ENCODE data around the gene DDX56.

The DDX56 gene

GRCh38 chr7:44618045-44618444 lies 44.3 kb upstream of the DDX56 start:
- Histone ChIP-seq H3K4me3 (ENCODE audit: low read length) (no peak overlapping the region), H4K8ac (ENCODE audit: low read depth, low read length) (no peak overlapping the region), H3K4me1 (ENCODE audit: control insufficient read depth, low read depth, low read length) (peaks cover 3% of the 10 kb centered on the region), H2AK5ac (ENCODE audit: low read length) (no peak overlapping the region), H2BK120ac (ENCODE audit: low read depth, low read length) (no peak overlapping the region), H4K5ac (ENCODE audit: low read length) (no peak overlapping the region), H3K36me3 (ENCODE audit: control insufficient read depth, insufficient read depth, low read length) (no peaks in the 10 kb centered on the region), H2BK5ac (ENCODE audit: low read length) (no peak overlapping the region), H3K4me2 (ENCODE audit: low read length) (no peak overlapping the region), H3K79me1 (ENCODE audit: low read length) (peaks cover 15% of the 10 kb centered on the region), H3K23ac (ENCODE audit: low read length) (no peak overlapping the region), H3K4ac (ENCODE audit: low read depth, low read length) (no peak overlapping the region), H2BK15ac (replicated peaks; ENCODE audit: low read depth) (no peak overlapping the region), H3K18ac (ENCODE audit: low read length) (no peak overlapping the region), H3K9ac (ENCODE audit: low read length) (no peak overlapping the region), H3K27me3 (ENCODE audit: insufficient read depth, low read length, poor library complexity) (no peaks in the 10 kb centered on the region), H3K27ac (ENCODE audit: low read depth, low read length) (no peak overlapping the region), H3K56ac (ENCODE audit: low read length) (no peak overlapping the region), H3K79me2 (ENCODE audit: control insufficient read depth, insufficient read depth, low read length) (peaks cover 51% of the 10 kb centered on the region)
- no peak for DNase-seq
- WGBS (ENCODE audit: extremely low coverage, insufficient coverage, low lambda C conversion rate), result no CpG with 5 or more reads among the region's 1 CpG

- H4K5ac ChIP-seq (ENCODE audit: low read length), result no peak overlapping the region
- H3K79me1 ChIP-seq (ENCODE audit: low read length), result peaks cover 13% of the 10 kb centered on the region
- no peak overlapping the region for H3K23ac ChIP-seq (ENCODE audit: low read length)
- no peak overlapping the region for H3K4me2 ChIP-seq (ENCODE audit: low read length)
- no peak for DNase-seq
- H3K27me3 ChIP-seq (ENCODE audit: insufficient read depth, low read length, poor library complexity), result no peaks in the 10 kb centered on the region
- H3K9ac ChIP-seq (ENCODE audit: low read length), result no peak overlapping the region
- no peak overlapping the region for H2BK15ac ChIP-seq (replicated peaks; ENCODE audit: low read depth)
- WGBS (ENCODE audit: extremely low coverage, insufficient coverage, low lambda C conversion rate), result no CpG with 5 or more reads among the region's 2 CpGs
- no peak overlapping the region for H3K4me3 ChIP-seq (ENCODE audit: low read length)
- H3K4me1 ChIP-seq (ENCODE audit: control insufficient read depth, low read depth, low read length), result peaks cover 3% of the 10 kb centered on the region
- no peak overlapping the region for H3K4ac ChIP-seq (ENCODE audit: low read depth, low read length)
- H2BK120ac ChIP-seq (ENCODE audit: low read depth, low read length), result no peak overlapping the region
- H3K79me2 ChIP-seq (ENCODE audit: control insufficient read depth, insufficient read depth, low read length), result peaks cover 48% of the 10 kb centered on the region
- H2BK5ac ChIP-seq (ENCODE audit: low read length), result no peak overlapping the region
- H4K8ac ChIP-seq (ENCODE audit: low read depth, low read length), result no peak overlapping the region
- H3K36me3 ChIP-seq (ENCODE audit: control insufficient read depth, insufficient read depth, low read length), result no peaks in the 10 kb centered on the region
- H3K27ac ChIP-seq (ENCODE audit: low read depth, low read length), result no peak overlapping the region
- no peak overlapping the region for H2AK5ac ChIP-seq (ENCODE audit: low read length)
- no peak overlapping the region for H3K18ac ChIP-seq (ENCODE audit: low read length)
- no peak overlapping the region for H3K56ac ChIP-seq (ENCODE audit: low read length)
These were observed 43.6 kb upstream of the DDX56 start for GRCh38 chr7:44617225-44617890.

- peaks cover 3% of the 10 kb centered on the region for H3K4me1 ChIP-seq (ENCODE audit: control insufficient read depth, low read depth, low read length)
- no peak overlapping the region for H2AK5ac ChIP-seq (ENCODE audit: low read length)
- no peak overlapping the region for H4K8ac ChIP-seq (ENCODE audit: low read depth, low read length)
- no peak overlapping the region for H3K27ac ChIP-seq (ENCODE audit: low read depth, low read length)
- H3K18ac ChIP-seq (ENCODE audit: low read length), result no peak overlapping the region
- no CpG with 5 or more reads among the region's 12 CpGs for WGBS (ENCODE audit: extremely low coverage, insufficient coverage, low lambda C conversion rate)
- H3K23ac ChIP-seq (ENCODE audit: low read length), result no peak overlapping the region
- H4K5ac ChIP-seq (ENCODE audit: low read length), result no peak overlapping the region
- peaks cover 13% of the 10 kb centered on the region for H3K79me1 ChIP-seq (ENCODE audit: low read length)
- no peaks in the 10 kb centered on the region for H3K27me3 ChIP-seq (ENCODE audit: insufficient read depth, low read length, poor library complexity)
- no peak overlapping the region for H3K4me2 ChIP-seq (ENCODE audit: low read length)
- DNase-seq, result no peak
- no peak overlapping the region for H2BK5ac ChIP-seq (ENCODE audit: low read length)
- no peak overlapping the region for H3K56ac ChIP-seq (ENCODE audit: low read length)
- H2BK120ac ChIP-seq (ENCODE audit: low read depth, low read length), result no peak overlapping the region
- no peak overlapping the region for H3K4ac ChIP-seq (ENCODE audit: low read depth, low read length)
- no peak overlapping the region for H3K9ac ChIP-seq (ENCODE audit: low read length)
- H2BK15ac ChIP-seq (replicated peaks; ENCODE audit: low read depth), result no peak overlapping the region
- H3K79me2 ChIP-seq (ENCODE audit: control insufficient read depth, insufficient read depth, low read length), result peaks cover 54% of the 10 kb centered on the region
- no peaks in the 10 kb centered on the region for H3K36me3 ChIP-seq (ENCODE audit: control insufficient read depth, insufficient read depth, low read length)
- no peak overlapping the region for H3K4me3 ChIP-seq (ENCODE audit: low read length)
These were observed 42.8 kb upstream of the DDX56 start for GRCh38 chr7:44616545-44616944.

GRCh38 chr7:44615793-44616192 lies 42.1 kb upstream of the DDX56 start:
- Histone ChIP-seq H3K79me1 (ENCODE audit: low read length) (peaks cover 8% of the 10 kb centered on the region), H2BK5ac (ENCODE audit: low read length) (no peak overlapping the region), H3K4me1 (ENCODE audit: control insufficient read depth, low read depth, low read length) (peaks cover 3% of the 10 kb centered on the region), H3K4me2 (ENCODE audit: low read length) (no peak overlapping the region), H3K56ac (ENCODE audit: low read length) (no peak overlapping the region), H3K9ac (ENCODE audit: low read length) (no peak overlapping the region), H3K4me3 (ENCODE audit: low read length) (no peak overlapping the region), H3K27me3 (ENCODE audit: insufficient read depth, low read length, poor library complexity) (no peaks in the 10 kb centered on the region), H2AK5ac (ENCODE audit: low read length) (no peak overlapping the region), H3K79me2 (ENCODE audit: control insufficient read depth, insufficient read depth, low read length) (peaks cover 50% of the 10 kb centered on the region), H2BK120ac (ENCODE audit: low read depth, low read length) (no peak overlapping the region), H3K4ac (ENCODE audit: low read depth, low read length) (no peak overlapping the region), H3K18ac (ENCODE audit: low read length) (no peak overlapping the region), H4K8ac (ENCODE audit: low read depth, low read length) (no peak overlapping the region), H3K23ac (ENCODE audit: low read length) (no peak overlapping the region), H4K5ac (ENCODE audit: low read length) (no peak overlapping the region), H2BK15ac (replicated peaks; ENCODE audit: low read depth) (no peak overlapping the region), H3K36me3 (ENCODE audit: control insufficient read depth, insufficient read depth, low read length) (no peaks in the 10 kb centered on the region), H3K27ac (ENCODE audit: low read depth, low read length) (no peak overlapping the region)
- no peak for DNase-seq
- WGBS (ENCODE audit: extremely low coverage, insufficient coverage, low lambda C conversion rate), result no CpG with 5 or more reads among the region's 5 CpGs

- DNase-seq, result peak; percentile 78
- WGBS (ENCODE audit: extremely low coverage, insufficient coverage, low lambda C conversion rate), result no CpG with 5 or more reads among the region's 2 CpGs
- H3K4me2 ChIP-seq (ENCODE audit: low read length), result no peak overlapping the region
These were observed 41.5 kb upstream of the DDX56 start for GRCh38 chr7:44615149-44615611.

GRCh38 chr7:44609829-44610228 lies 36.1 kb upstream of the DDX56 start:
- no peak overlapping the region for H3K9ac ChIP-seq (ENCODE audit: low read length)
- no CpG with 5 or more reads among the region's 3 CpGs for WGBS (ENCODE audit: extremely low coverage, insufficient coverage, low lambda C conversion rate)
- H3K27me3 ChIP-seq (ENCODE audit: insufficient read depth, low read length, poor library complexity), result no peaks in the 10 kb centered on the region
- peaks cover 2% of the 10 kb centered on the region for H3K4me1 ChIP-seq (ENCODE audit: control insufficient read depth, low read depth, low read length)
- no peak overlapping the region for H3K4ac ChIP-seq (ENCODE audit: low read depth, low read length)
- H3K4me3 ChIP-seq (ENCODE audit: low read length), result no peak overlapping the region
- H2BK120ac ChIP-seq (ENCODE audit: low read depth, low read length), result no peak overlapping the region
- DNase-seq, result no peak
- no peaks in the 10 kb centered on the region for H3K36me3 ChIP-seq (ENCODE audit: control insufficient read depth, insufficient read depth, low read length)
- peaks cover 3% of the 10 kb centered on the region for H3K79me1 ChIP-seq (ENCODE audit: low read length)
- H3K27ac ChIP-seq (ENCODE audit: low read depth, low read length), result no peak overlapping the region
- peaks cover 43% of the 10 kb centered on the region for H3K79me2 ChIP-seq (ENCODE audit: control insufficient read depth, insufficient read depth, low read length)
- H2BK5ac ChIP-seq (ENCODE audit: low read length), result no peak overlapping the region
- H2BK15ac ChIP-seq (replicated peaks; ENCODE audit: low read depth), result no peak overlapping the region
- no peak overlapping the region for H3K18ac ChIP-seq (ENCODE audit: low read length)
- no peak overlapping the region for H3K23ac ChIP-seq (ENCODE audit: low read length)
- H4K8ac ChIP-seq (ENCODE audit: low read depth, low read length), result no peak overlapping the region
- no peak overlapping the region for H3K4me2 ChIP-seq (ENCODE audit: low read length)
- no peak overlapping the region for H4K5ac ChIP-seq (ENCODE audit: low read length)
- H3K56ac ChIP-seq (ENCODE audit: low read length), result no peak overlapping the region
- no peak overlapping the region for H2AK5ac ChIP-seq (ENCODE audit: low read length)

More at GRCh38 chr7:44615149-44615611, 41.5 kb upstream of the DDX56 start:
- H2BK120ac ChIP-seq (ENCODE audit: low read depth, low read length), result no peak overlapping the region
- H3K79me2 ChIP-seq (ENCODE audit: control insufficient read depth, insufficient read depth, low read length), result peaks cover 52% of the 10 kb centered on the region
- peak overlapping the region; percentile 9 for H3K23ac ChIP-seq (ENCODE audit: low read length)
- H3K79me1 ChIP-seq (ENCODE audit: low read length), result peaks cover 8% of the 10 kb centered on the region
- no peak overlapping the region for H3K9ac ChIP-seq (ENCODE audit: low read length)
- no peak overlapping the region for H3K4ac ChIP-seq (ENCODE audit: low read depth, low read length)
- H3K4me3 ChIP-seq (ENCODE audit: low read length), result no peak overlapping the region
- no peak overlapping the region for H2BK15ac ChIP-seq (replicated peaks; ENCODE audit: low read depth)
- no peak overlapping the region for H4K5ac ChIP-seq (ENCODE audit: low read length)
- no peak overlapping the region for H3K56ac ChIP-seq (ENCODE audit: low read length)
- no peak overlapping the region for H3K18ac ChIP-seq (ENCODE audit: low read length)
- H2BK5ac ChIP-seq (ENCODE audit: low read length), result no peak overlapping the region
- H4K8ac ChIP-seq (ENCODE audit: low read depth, low read length), result no peak overlapping the region
- H3K27ac ChIP-seq (ENCODE audit: low read depth, low read length), result peak overlapping the region; percentile 25
- no peaks in the 10 kb centered on the region for H3K36me3 ChIP-seq (ENCODE audit: control insufficient read depth, insufficient read depth, low read length)
- H2AK5ac ChIP-seq (ENCODE audit: low read length), result no peak overlapping the region
- H3K4me1 ChIP-seq (ENCODE audit: control insufficient read depth, low read depth, low read length), result peaks cover 3% of the 10 kb centered on the region
- no peaks in the 10 kb centered on the region for H3K27me3 ChIP-seq (ENCODE audit: insufficient read depth, low read length, poor library complexity)

Data from mesendoderm (in vitro differentiated cells).